Suprapubic skin (tissue), 4 donors: ENCODE results near the gene IFNA7.
"Not testable (repeated sequence)": the region's sequence is repeated elsewhere in the genome, so short reads cannot be mapped to it uniquely, and the experiment has no call there.

Experiments
- CTCF ChIP-seq, 2 donors: fragments of 200-600 bp in 1 of 2; fragments of 450-650 bp in 1 of 2; sonication (generic) in 1 of 2; IDR thresholded peaks; one replicate each; pipeline ENCODE4 v1.5.1; 2016 to 2019; ENCODE audit warnings: antibody characterized with exemption in 2 of 2, mild to moderate bottlenecking in 1 of 2, moderate library complexity in 1 of 2
- POLR2A ChIP-seq, 2 donors: fragments of 450-650 bp; IDR thresholded peaks; one replicate each; pipeline ENCODE4 v1.6.1; 2017; ENCODE audit warnings: antibody characterized with exemption in 2 of 2, mild to moderate bottlenecking in 2 of 2, moderate library complexity in 2 of 2
- POLR2AphosphoS5 ChIP-seq, 3 donors: sonication (generic); formaldehyde crosslinking; IDR thresholded peaks; one replicate each; pipeline ENCODE4 v1.6.1; 2017; ENCODE audit warnings: antibody characterized with exemption in 3 of 3

GRCh38 chr9:21194867-21195776, 6.9 kb downstream of the IFNA7 start:
- TF ChIP-seq CTCF (IDR thresholded peaks at IDR 0.05), result peak in 1 of 2 donors; percentile 32
- not testable (repeated sequence) for TF ChIP-seq POLR2AphosphoS5, POLR2A (IDR thresholded peaks at IDR 0.05)
